Measurements from ENCODE around the gene REV3L. TPM values are rescaled to one million over a fixed set of nuclear protein-coding genes. Genes with fewer than 3 reads are reported as not detected.

REV3L gene
- total RNA-seq, 1 experiment from 2014 or later, result 12.8 TPM

GRCh38 chr6:111485342-111485741 is 2.3 kb upstream of the REV3L start:
- H3K79me2 ChIP-seq (ENCODE audit: insufficient read depth, low read length), result peaks cover 19% of the 10 kb centered on the region
- no peaks in the 10 kb centered on the region for H3K9me2 ChIP-seq (ENCODE audit: insufficient read depth)
- no peak overlapping the region for H2AFZ ChIP-seq (ENCODE audit: low read depth, low read length, poor library complexity, severe bottlenecking)
- intact Hi-C loops (cut with micrococcal nuclease), result no loop called here
- H3K9ac ChIP-seq (ENCODE audit: low read length), result no peak overlapping the region
- H3K36me3 ChIP-seq (ENCODE audit: control insufficient read depth in 1 of 2, insufficient read depth in 2 of 2, low read length in 2 of 2), result no peaks in the 10 kb centered on the region
- DNase-seq (ENCODE audit: low read depth, low spot score) (no peak), ATAC-seq (no peak)
- TF ChIP-seq EZH2phosphoT487 (IDR thresholded peaks at IDR 0.05; ENCODE audit: borderline replicate concordance) (no peak), SRF (IDR thresholded peaks at IDR 0.05; ENCODE audit: low read depth) (no peak), TCF7L2 (IDR thresholded peaks at IDR 0.05; ENCODE audit: borderline replicate concordance, extremely low read depth, insufficient read depth, insufficient read length) (no peak), REST (IDR thresholded peaks at IDR 0.05; ENCODE audit: low read depth) (no peak), YY1 (IDR thresholded peaks at IDR 0.05; ENCODE audit: extremely low read depth, insufficient replicate concordance, low read depth, low read length) (no peak), RAD21 (IDR thresholded peaks at IDR 0.05; ENCODE audit: low read depth) (no peak), ZFX (IDR thresholded peaks at IDR 0.05) (no peak), EGR1 (IDR thresholded peaks at IDR 0.05; ENCODE audit: low read depth) (no peak), CBX3 (IDR thresholded peaks at IDR 0.05; ENCODE audit: low read depth) (no peak), ZNF274 (IDR thresholded peaks at IDR 0.05; ENCODE audit: low read depth, low read length) (no peak), MAX (IDR thresholded peaks at IDR 0.05) (no peak), JUND (IDR thresholded peaks at IDR 0.05) (no peak), FOSL1 (IDR thresholded peaks at IDR 0.05; ENCODE audit: low read depth) (no peak)
- H3K27me3 ChIP-seq (ENCODE audit: insufficient read depth, low read length), result no peaks in the 10 kb centered on the region
- no peaks in the 10 kb centered on the region for H3K9me3 ChIP-seq (ENCODE audit: control insufficient read depth in 1 of 2, insufficient read depth in 1 of 2, low read depth in 1 of 2, low read length in 2 of 2)
- no peaks in the 10 kb centered on the region for H4K20me1 ChIP-seq (ENCODE audit: insufficient read depth)
- H3K4me3 ChIP-seq (replicated peaks in 1 of 2; ENCODE audit: low read depth in 1 of 2, low read length in 2 of 2), result no peak overlapping the region
- RAD21 ChIA-PET (ENCODE audit: low non-redundant PET in 1 of 2, low total read pairs in 2 of 2, uncharacterized antibody in 2 of 2, unreplicated experiment in 2 of 2), result no interaction called here
- peaks cover 11 to 23% of the 10 kb centered on the region in 2 experiments; a peak in 3 of 4 replicates for H3K4me1 ChIP-seq (ENCODE audit: control insufficient read depth in 1 of 2, insufficient read depth in 2 of 2, low read length in 2 of 2)
- CTCF ChIA-PET, result no interaction called here
- no peak overlapping the region for H3K4me2 ChIP-seq (ENCODE audit: low read length)
- POLR2A ChIA-PET, result interaction anchor here (0.9 kb wide), 1 partner anchor 9 kb away, joined by 3 read pairs; no protein-coding TSS in a partner anchor
- BruUV-seq (replicated peaks), result no TSS peak
- H3K27ac ChIP-seq (ENCODE audit: low read depth, low read length), result no peak overlapping the region
